ENCODE results near the gene TMEM213. TPM values are rescaled to one million over a fixed set of nuclear protein-coding genes. Genes with fewer than 3 reads are reported as not detected.

TMEM213 gene
- total RNA-seq, 1 donor from 2014 or later, result not detected

DNA sequence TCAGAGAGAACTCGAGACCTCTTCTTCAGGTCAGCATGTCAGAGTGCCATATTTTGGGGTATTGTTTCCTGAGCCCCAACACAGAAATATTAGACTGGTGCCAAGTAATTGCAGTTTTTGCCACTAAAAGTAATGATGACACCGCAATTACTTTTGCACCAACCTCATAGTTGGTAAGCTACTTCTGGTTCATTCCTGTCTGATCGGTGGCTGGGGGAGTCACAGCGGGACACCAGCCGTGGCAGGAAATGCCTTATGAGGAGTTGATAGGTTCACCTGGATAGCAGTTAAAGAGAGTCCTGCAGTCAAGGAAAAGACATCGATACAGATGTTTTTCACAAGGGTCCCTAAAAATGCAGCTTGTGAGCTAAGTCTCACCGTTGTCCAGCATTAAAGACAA is 24.1 kb downstream of the TMEM213 start:
- no peak for DNase-seq (ENCODE audit: low read depth)
- no peak for TF ChIP-seq CTCF (IDR thresholded peaks at IDR 0.05; ENCODE audit: insufficient read depth, low read length, poor library complexity, severe bottlenecking)
- H3K27me3 ChIP-seq (ENCODE audit: control insufficient read depth, insufficient read depth, low read length), result no peaks in the 10 kb centered on the region
- no peak overlapping the region for H3K4me3 ChIP-seq (ENCODE audit: low read depth, low read length)
- H3K36me3 ChIP-seq (ENCODE audit: control insufficient read depth, insufficient read depth, low read length), result no peaks in the 10 kb centered on the region

- no peaks in the 10 kb centered on the region for H3K36me3 ChIP-seq (ENCODE audit: control insufficient read depth, insufficient read depth, low read length)
- no peak for DNase-seq (ENCODE audit: low read depth)
- no peaks in the 10 kb centered on the region for H3K27me3 ChIP-seq (ENCODE audit: control insufficient read depth, insufficient read depth, low read length)
- no peak for TF ChIP-seq CTCF (IDR thresholded peaks at IDR 0.05; ENCODE audit: insufficient read depth, low read length, poor library complexity, severe bottlenecking)
- no peak overlapping the region for H3K4me3 ChIP-seq (ENCODE audit: low read depth, low read length)
Measured at GRCh38 chr7:138822867-138823535, 25.2 kb downstream of the TMEM213 start.

GRCh38 chr7:138825049-138825721 is 27.4 kb downstream of the TMEM213 start:
- H3K27me3 ChIP-seq (ENCODE audit: control insufficient read depth, insufficient read depth, low read length), result no peaks in the 10 kb centered on the region
- no peak for TF ChIP-seq CTCF (IDR thresholded peaks at IDR 0.05; ENCODE audit: insufficient read depth, low read length, poor library complexity, severe bottlenecking)
- no peak for DNase-seq (ENCODE audit: low read depth)
- no peak overlapping the region for H3K4me3 ChIP-seq (ENCODE audit: low read depth, low read length)
- no peaks in the 10 kb centered on the region for H3K36me3 ChIP-seq (ENCODE audit: control insufficient read depth, insufficient read depth, low read length)

DNA sequence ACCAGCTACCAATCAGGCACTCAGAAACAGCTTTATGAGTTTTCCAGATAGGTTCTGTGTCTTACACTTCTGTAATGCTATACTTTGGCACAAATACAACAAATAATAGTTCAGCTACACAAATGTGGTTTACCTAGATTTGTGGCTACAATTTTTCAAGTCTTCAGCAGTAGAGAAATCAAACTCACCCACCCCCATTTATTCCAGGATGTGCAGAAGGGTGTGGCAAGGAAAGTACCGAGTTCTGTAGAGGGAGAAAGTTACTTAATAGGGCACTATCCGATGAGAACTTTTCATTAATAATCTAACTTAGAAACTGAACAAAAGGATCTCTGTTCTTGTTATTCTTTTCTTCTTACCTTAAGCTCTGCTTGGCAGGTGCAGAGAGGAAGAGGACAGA is 30.5 kb downstream of the TMEM213 start:
- H3K27me3 ChIP-seq (ENCODE audit: control insufficient read depth, insufficient read depth, low read length), result no peaks in the 10 kb centered on the region
- TF ChIP-seq CTCF (IDR thresholded peaks at IDR 0.05; ENCODE audit: insufficient read depth, low read length, poor library complexity, severe bottlenecking), result no peak
- no peak overlapping the region for H3K4me3 ChIP-seq (ENCODE audit: low read depth, low read length)
- no peak for DNase-seq (ENCODE audit: low read depth)
- H3K36me3 ChIP-seq (ENCODE audit: control insufficient read depth, insufficient read depth, low read length), result no peaks in the 10 kb centered on the region

GRCh38 chr7:138829335-138829734 is 31.5 kb downstream of the TMEM213 start:
- Histone ChIP-seq H3K27me3 (ENCODE audit: control insufficient read depth, insufficient read depth, low read length) (no peaks in the 10 kb centered on the region), H3K4me3 (ENCODE audit: low read depth, low read length) (no peak overlapping the region), H3K36me3 (ENCODE audit: control insufficient read depth, insufficient read depth, low read length) (no peaks in the 10 kb centered on the region)
- no peak for TF ChIP-seq CTCF (IDR thresholded peaks at IDR 0.05; ENCODE audit: insufficient read depth, low read length, poor library complexity, severe bottlenecking)
- no peak for DNase-seq (ENCODE audit: low read depth)
